ENCODE measurements around the gene PKDCC. TPM values are rescaled to one million over a fixed set of nuclear protein-coding genes. Genes with fewer than 3 reads are reported as not detected.

The PKDCC gene
- total and polyA plus RNA-seq, 9 donors: 58.5 to 576 (median 257) TPM

Other genes starting within 250 kb of the PKDCC start
- gene EML4, start 121.3 kb downstream of the PKDCC start, total RNA-seq: 10 to 100 TPM; 20.3 to 46.5 (median 31.9) TPM
- gene EML4, start 121.3 kb downstream of the PKDCC start, polyA plus RNA-seq: 10 to 100 TPM; 11.6 to 26.2 TPM

Measured in ovary (tissue), 9 donors.